DND-41 (cell line): ENCODE data around the gene STAC.

ENCODE experiments used
- ATAC-seq: fragments of 200-7000 bp; cut with Tn5 transposase; 3 replicates; pipeline ENCODE4 v1.9.1; 2021; ENCODE audit warnings: low read depth; ENCODE audit not compliant: insufficient read depth
- DNase-seq: peaks from one replicate; pipeline ENCODE4 v3.0.0-alpha.2; 2020
- H2AFZ ChIP-seq: 2 replicates; pipeline ENCODE4 v1.6.0; 2012; ENCODE audit warnings: low read depth, low read length
- H3K27ac ChIP-seq: 2 replicates; pipeline ENCODE4 v1.5.1; 2012; ENCODE audit warnings: low read length, inconsistent platforms
- H3K27me3 ChIP-seq: fragments of 200-600 bp; sonication (generic); 2 replicates; pipeline ENCODE4 v1.6.0; 2012; ENCODE audit warnings: low read length, mild to moderate bottlenecking, inconsistent platforms; ENCODE audit not compliant: insufficient read depth, poor library complexity
- H3K36me3 ChIP-seq: 2 replicates; pipeline ENCODE4 v1.5.1; 2012; ENCODE audit warnings: low read length, inconsistent platforms; ENCODE audit not compliant: insufficient read depth
- H3K4me1 ChIP-seq: 2 replicates; pipeline ENCODE4 v1.5.1; 2012; ENCODE audit warnings: mild to moderate bottlenecking, low read length; ENCODE audit not compliant: insufficient read depth
- H3K4me2 ChIP-seq: 2 replicates; pipeline ENCODE4 v1.6.0; 2012; ENCODE audit warnings: mild to moderate bottlenecking, moderate library complexity, low read length, inconsistent platforms; ENCODE audit not compliant: insufficient read depth
- H3K4me3 ChIP-seq, 2 experiments: fragments of 200-600 bp in 1 of 2; shearing (Covaris generic) in 1 of 2; 2 replicates each; pipeline ENCODE4 v1.5.1; 2012 to 2016; ENCODE audit warnings: inconsistent platforms in 2 of 2, low read length in 2 of 2, mild to moderate bottlenecking in 2 of 2, low read depth in 1 of 2, moderate library complexity in 1 of 2
- H3K79me2 ChIP-seq: 2 replicates; pipeline ENCODE4 v1.6.0; 2012; ENCODE audit warnings: low read length, inconsistent platforms; ENCODE audit not compliant: insufficient read depth
- H3K9ac ChIP-seq: 2 replicates; pipeline ENCODE4 v1.6.0; 2012; ENCODE audit warnings: low read depth, mild to moderate bottlenecking, inconsistent platforms, low read length, moderate library complexity
- H3K9me3 ChIP-seq: 2 replicates; pipeline ENCODE4 v1.5.1; 2012; ENCODE audit warnings: low read length, moderate library complexity, mild to moderate bottlenecking, inconsistent platforms; ENCODE audit not compliant: insufficient read depth, severe bottlenecking
- H4K20me1 ChIP-seq: 2 replicates; pipeline ENCODE4 v1.6.0; 2012; ENCODE audit warnings: low read length; ENCODE audit not compliant: insufficient read depth
- CTCF ChIP-seq: IDR thresholded peaks from 2 replicates; pipeline ENCODE4 v1.5.1; 2012; ENCODE audit warnings: borderline replicate concordance, low read length, moderate library complexity, mild to moderate bottlenecking; ENCODE audit not compliant: poor library complexity, severe bottlenecking; ENCODE audit errors: extremely low read depth
- EZH2 ChIP-seq: IDR thresholded peaks from 3 replicates; pipeline ENCODE4 v1.6.1; 2012; ENCODE audit warnings: borderline replicate concordance, low read depth, mild to moderate bottlenecking, moderate library complexity, low read length, inconsistent platforms; ENCODE audit not compliant: severe bottlenecking

The STAC gene

GRCh38 chr3:36409862-36410261 is 29.6 kb downstream of the STAC start:
- no peak overlapping the region for H2AFZ ChIP-seq
- H3K9me3 ChIP-seq = no peaks in the 10 kb centered on the region
- H3K4me1 ChIP-seq = no peaks in the 10 kb centered on the region
- no peak overlapping the region for H3K9ac ChIP-seq
- ATAC-seq (no peak), DNase-seq (no peak)
- H3K36me3 ChIP-seq = no peaks in the 10 kb centered on the region
- no peaks in the 10 kb centered on the region for H3K27me3 ChIP-seq
- no peaks in the 10 kb centered on the region for H4K20me1 ChIP-seq
- H3K4me3 ChIP-seq = no peak overlapping the region
- H3K79me2 ChIP-seq = no peaks in the 10 kb centered on the region
- TF ChIP-seq EZH2 (no peak), CTCF (no peak)
- H3K4me2 ChIP-seq = no peak overlapping the region
- no peak overlapping the region for H3K27ac ChIP-seq

GRCh38 chr3:36411587-36411986 is 31.3 kb downstream of the STAC start:
- no peak for TF ChIP-seq CTCF
- TF ChIP-seq EZH2 = no peak
- Histone ChIP-seq H3K27ac (no peak overlapping the region), H3K4me3 (no peak overlapping the region), H3K36me3 (no peaks in the 10 kb centered on the region), H2AFZ (no peak overlapping the region), H3K9me3 (no peaks in the 10 kb centered on the region), H4K20me1 (no peaks in the 10 kb centered on the region), H3K79me2 (no peaks in the 10 kb centered on the region), H3K4me2 (no peak overlapping the region), H3K4me1 (no peaks in the 10 kb centered on the region), H3K9ac (no peak overlapping the region), H3K27me3 (no peaks in the 10 kb centered on the region)
- no peak for DNase-seq
- no peak for ATAC-seq

GRCh38 chr3:36416599-36416998 is 36.3 kb downstream of the STAC start:
- H3K79me2 ChIP-seq = no peaks in the 10 kb centered on the region
- no peak overlapping the region for H3K27ac ChIP-seq
- no peak for ATAC-seq
- H2AFZ ChIP-seq = no peak overlapping the region
- TF ChIP-seq EZH2 (no peak), CTCF (no peak)
- no peaks in the 10 kb centered on the region for H3K4me1 ChIP-seq
- H3K36me3 ChIP-seq = no peaks in the 10 kb centered on the region
- no peaks in the 10 kb centered on the region for H3K27me3 ChIP-seq
- H3K4me2 ChIP-seq = no peak overlapping the region
- H3K9ac ChIP-seq = no peak overlapping the region
- DNase-seq = no peak
- no peaks in the 10 kb centered on the region for H4K20me1 ChIP-seq
- H3K9me3 ChIP-seq = no peaks in the 10 kb centered on the region
- no peak overlapping the region for H3K4me3 ChIP-seq

- no peak for TF ChIP-seq EZH2
- no peak for TF ChIP-seq CTCF
- ATAC-seq (no peak), DNase-seq (no peak)
- Histone ChIP-seq H3K9ac (no peak overlapping the region), H3K36me3 (no peaks in the 10 kb centered on the region), H3K27ac (no peak overlapping the region), H4K20me1 (no peaks in the 10 kb centered on the region), H3K4me1 (no peaks in the 10 kb centered on the region), H3K79me2 (no peaks in the 10 kb centered on the region), H3K9me3 (no peaks in the 10 kb centered on the region), H3K4me2 (no peak overlapping the region), H2AFZ (no peak overlapping the region), H3K27me3 (no peaks in the 10 kb centered on the region), H3K4me3 (no peak overlapping the region)
These were observed 36.9 kb downstream of the STAC start for GRCh38 chr3:36417237-36417636.
